Progenitor cell of endocrine pancreas (in vitro differentiated cells): Measurements from ENCODE around the gene MYO7A. TPM values are rescaled to one million over a fixed set of nuclear protein-coding genes. Genes with fewer than 3 reads are reported as not detected.

Experiments used
- DNase-seq: peaks from one replicate; pipeline ENCODE4 v3.0.0; 2021; ENCODE audit warnings: low spot score; ENCODE audit not compliant: unreplicated experiment
- H3K27ac Mint-ChIP-seq: 2 replicates; pipeline ENCODE4 v1.8.0; 2021; ENCODE audit warnings: mild to moderate bottlenecking, moderate library complexity, mixed read lengths
- H3K27me3 Mint-ChIP-seq: 2 replicates; pipeline ENCODE4 v1.8.0; 2021; ENCODE audit warnings: mixed read lengths
- H3K36me3 Mint-ChIP-seq: 2 replicates; pipeline ENCODE4 v1.8.0; 2022; ENCODE audit warnings: mixed read lengths; ENCODE audit not compliant: insufficient read depth
- H3K4me1 Mint-ChIP-seq: 2 replicates; pipeline ENCODE4 v1.8.0; 2021; ENCODE audit warnings: low read depth, mixed read lengths
- H3K4me3 Mint-ChIP-seq: 2 replicates; pipeline ENCODE4 v1.8.0; 2021; ENCODE audit warnings: low read depth, mild to moderate bottlenecking, moderate library complexity, mixed read lengths
- H3K9me3 Mint-ChIP-seq: 2 replicates; pipeline ENCODE4 v1.8.0; 2021; ENCODE audit warnings: low read depth, mixed read lengths
- CTCF ChIP-seq: fragments of 200-600 bp; sonication (generic); IDR thresholded peaks from one replicate; pipeline ENCODE4 v1.5.0; 2021; ENCODE audit warnings: antibody characterized with exemption, mild to moderate bottlenecking; ENCODE audit not compliant: unreplicated experiment
- total RNA-seq: library from RNA; stranded (reverse); gene quantifications from 2 replicates; pipeline ENCODE4 v1.2.1, GENCODE V29; 2021

Gene MYO7A
- total RNA-seq, 1 donor from 2014 or later = 5.7 TPM

- Mint-ChIP-seq H3K4me3 (no peak overlapping the region), H3K4me1 (peaks cover 1% of the 10 kb centered on the region), H3K27ac (no peak overlapping the region), H3K9me3 (no peaks in the 10 kb centered on the region), H3K27me3 (peaks cover 3% of the 10 kb centered on the region), H3K36me3 (no peaks in the 10 kb centered on the region)
- TF ChIP-seq CTCF = no peak
- DNase-seq = no peak
Measured at GRCh38 chr11:77190331-77191075, 62.5 kb downstream of the MYO7A start.

- no peak overlapping the region for H3K4me3 Mint-ChIP-seq
- no peak for TF ChIP-seq CTCF
- H3K27ac Mint-ChIP-seq = peak overlapping the region; percentile 63
- peaks cover 1% of the 10 kb centered on the region for H3K4me1 Mint-ChIP-seq
- no peaks in the 10 kb centered on the region for H3K9me3 Mint-ChIP-seq
- H3K36me3 Mint-ChIP-seq = no peaks in the 10 kb centered on the region
- H3K27me3 Mint-ChIP-seq = peaks cover 3% of the 10 kb centered on the region
- no peak for DNase-seq
Measured at GRCh38 chr11:77191429-77191822, 63.4 kb downstream of the MYO7A start.

- Mint-ChIP-seq H3K9me3 (no peaks in the 10 kb centered on the region), H3K27me3 (peaks cover 3% of the 10 kb centered on the region), H3K36me3 (no peaks in the 10 kb centered on the region), H3K4me3 (no peak overlapping the region), H3K27ac (peak overlapping the region; percentile 63), H3K4me1 (peaks cover 1% of the 10 kb centered on the region)
- peak; percentile 99 for TF ChIP-seq CTCF
- DNase-seq = peak; percentile 92
Measured at GRCh38 chr11:77191823-77192495, 63.9 kb downstream of the MYO7A start.

GRCh38 chr11:77193167-77193566, 65.1 kb downstream of the MYO7A start:
- Mint-ChIP-seq H3K4me3 (no peak overlapping the region), H3K4me1 (peaks cover 1% of the 10 kb centered on the region), H3K27ac (no peak overlapping the region), H3K27me3 (peaks cover 3% of the 10 kb centered on the region), H3K36me3 (no peaks in the 10 kb centered on the region), H3K9me3 (no peaks in the 10 kb centered on the region)
- no peak for DNase-seq
- TF ChIP-seq CTCF = no peak

- DNase-seq = no peak
- Mint-ChIP-seq H3K36me3 (no peaks in the 10 kb centered on the region), H3K4me1 (peaks cover 1% of the 10 kb centered on the region), H3K27ac (no peak overlapping the region), H3K4me3 (no peak overlapping the region), H3K9me3 (no peaks in the 10 kb centered on the region), H3K27me3 (peaks cover 3% of the 10 kb centered on the region)
- TF ChIP-seq CTCF = no peak
Measured at GRCh38 chr11:77193911-77194830, 66.1 kb downstream of the MYO7A start.
